ENCODE measurements around the gene NTNG1. TPM values are rescaled to one million over a fixed set of nuclear protein-coding genes. Genes with fewer than 3 reads are reported as not detected.

Gene NTNG1
- total and polyA plus RNA-seq, 2 of the 13 experiments (the other 11 are each of a cell fraction or from before 2014, with no cell fraction given), result not detected

DNA sequence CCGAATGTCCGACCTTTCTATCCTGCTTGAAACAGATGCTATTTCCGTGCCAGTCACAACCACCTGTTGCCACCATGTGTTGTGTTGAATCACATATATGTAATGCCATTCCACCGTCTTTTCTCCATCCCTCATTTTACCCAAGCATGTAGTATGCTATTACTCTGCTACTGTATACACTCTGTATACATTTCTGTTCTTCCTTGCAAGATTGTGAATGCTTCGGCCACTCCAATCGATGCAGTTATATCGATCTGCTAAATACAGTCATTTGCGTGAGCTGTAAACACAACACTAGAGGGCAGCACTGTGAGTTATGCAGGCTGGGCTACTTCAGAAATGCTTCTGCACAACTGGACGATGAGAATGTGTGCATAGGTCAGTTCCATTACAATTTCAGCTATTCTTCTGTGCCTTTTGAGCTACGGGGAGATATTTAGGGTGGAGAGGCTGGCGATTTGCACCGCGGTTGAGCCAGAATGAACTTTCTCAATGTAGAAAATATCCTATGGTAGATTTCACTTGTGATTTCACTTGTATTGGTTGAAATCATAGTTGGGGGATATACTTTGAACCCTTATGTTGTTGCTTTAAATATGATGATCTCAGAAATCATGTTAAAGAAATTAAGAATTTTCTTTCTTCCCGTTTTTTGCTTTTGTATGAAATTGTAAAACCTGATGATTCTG, 289.8 kb downstream of the NTNG1 start (continued):
- TF ChIP-seq, protein P1, sequence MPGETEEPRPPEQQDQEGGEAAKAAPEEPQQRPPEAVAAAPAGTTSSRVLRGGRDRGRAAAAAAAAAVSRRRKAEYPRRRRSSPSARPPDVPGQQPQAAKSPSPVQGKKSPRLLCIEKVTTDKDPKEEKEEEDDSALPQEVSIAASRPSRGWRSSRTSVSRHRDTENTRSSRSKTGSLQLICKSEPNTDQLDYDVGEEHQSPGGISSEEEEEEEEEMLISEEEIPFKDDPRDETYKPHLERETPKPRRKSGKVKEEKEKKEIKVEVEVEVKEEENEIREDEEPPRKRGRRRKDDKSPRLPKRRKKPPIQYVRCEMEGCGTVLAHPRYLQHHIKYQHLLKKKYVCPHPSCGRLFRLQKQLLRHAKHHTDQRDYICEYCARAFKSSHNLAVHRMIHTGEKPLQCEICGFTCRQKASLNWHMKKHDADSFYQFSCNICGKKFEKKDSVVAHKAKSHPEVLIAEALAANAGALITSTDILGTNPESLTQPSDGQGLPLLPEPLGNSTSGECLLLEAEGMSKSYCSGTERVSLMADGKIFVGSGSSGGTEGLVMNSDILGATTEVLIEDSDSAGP (CRISPR knock-in tag; IDR thresholded peaks at IDR 0.05; ENCODE audit: borderline replicate concordance), result no peak
- TF ChIP-seq ETV6 (CRISPR knock-in tag; conservative IDR thresholded peaks at IDR 0.05) (no peak), KLF12 (CRISPR knock-in tag; IDR thresholded peaks at IDR 0.05; ENCODE audit: borderline replicate concordance) (no peak), FOXK2 (IDR thresholded peaks at IDR 0.05) (no peak), HIVEP1 (CRISPR knock-in tag; IDR thresholded peaks at IDR 0.05) (no peak), MAFG (CRISPR knock-in tag; IDR thresholded peaks at IDR 0.05) (no peak), ZNF160 (CRISPR knock-in tag; IDR thresholded peaks at IDR 0.05) (no peak), NR2F2 (IDR thresholded peaks at IDR 0.05; ENCODE audit: borderline replicate concordance, low read depth) (no peak; the same call in 1 of the 2 replicates), NAIF1 (CRISPR knock-in tag; IDR thresholded peaks at IDR 0.05; ENCODE audit: borderline replicate concordance) (no peak), MEF2D (CRISPR knock-in tag; IDR thresholded peaks at IDR 0.05) (no peak), ONECUT2 (CRISPR knock-in tag; IDR thresholded peaks at IDR 0.05) (peak; percentile 99), KDM3A (CRISPR knock-in tag; IDR thresholded peaks at IDR 0.05; ENCODE audit: low read depth) (no peak), NCOA5 (CRISPR knock-in tag; IDR thresholded peaks at IDR 0.05) (no peak), ZNF354B (CRISPR knock-in tag; IDR thresholded peaks at IDR 0.05) (no peak), SIN3A (IDR thresholded peaks at IDR 0.05; ENCODE audit: borderline replicate concordance, low read depth, low read length) (no peak), TP53 (CRISPR knock-in tag; conservative IDR thresholded peaks at IDR 0.05) (no peak), SAP130 (CRISPR knock-in tag; IDR thresholded peaks at IDR 0.05; ENCODE audit: low read depth) (no peak), JDP2 (CRISPR knock-in tag; IDR thresholded peaks at IDR 0.05; ENCODE audit: borderline replicate concordance) (no peak), SMARCC2 (IDR thresholded peaks at IDR 0.05) (no peak), PRMT3 (CRISPR knock-in tag; IDR thresholded peaks at IDR 0.05; ENCODE audit: borderline replicate concordance, low read depth) (no peak)
- TF ChIP-seq, protein P2, sequence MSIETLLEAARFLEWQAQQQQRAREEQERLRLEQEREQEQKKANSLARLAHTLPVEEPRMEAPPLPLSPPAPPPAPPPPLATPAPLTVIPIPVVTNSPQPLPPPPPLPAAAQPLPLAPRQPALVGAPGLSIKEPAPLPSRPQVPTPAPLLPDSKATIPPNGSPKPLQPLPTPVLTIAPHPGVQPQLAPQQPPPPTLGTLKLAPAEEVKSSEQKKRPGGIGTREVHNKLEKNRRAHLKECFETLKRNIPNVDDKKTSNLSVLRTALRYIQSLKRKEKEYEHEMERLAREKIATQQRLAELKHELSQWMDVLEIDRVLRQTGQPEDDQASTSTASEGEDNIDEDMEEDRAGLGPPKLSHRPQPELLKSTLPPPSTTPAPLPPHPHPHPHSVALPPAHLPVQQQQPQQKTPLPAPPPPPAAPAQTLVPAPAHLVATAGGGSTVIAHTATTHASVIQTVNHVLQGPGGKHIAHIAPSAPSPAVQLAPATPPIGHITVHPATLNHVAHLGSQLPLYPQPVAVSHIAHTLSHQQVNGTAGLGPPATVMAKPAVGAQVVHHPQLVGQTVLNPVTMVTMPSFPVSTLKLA (IDR thresholded peaks at IDR 0.05), result no peak
- TF ChIP-seq, protein P3, sequence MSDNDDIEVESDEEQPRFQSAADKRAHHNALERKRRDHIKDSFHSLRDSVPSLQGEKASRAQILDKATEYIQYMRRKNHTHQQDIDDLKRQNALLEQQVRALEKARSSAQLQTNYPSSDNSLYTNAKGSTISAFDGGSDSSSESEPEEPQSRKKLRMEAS (IDR thresholded peaks at IDR 0.05), result no peak
- TF ChIP-seq, protein P4, sequence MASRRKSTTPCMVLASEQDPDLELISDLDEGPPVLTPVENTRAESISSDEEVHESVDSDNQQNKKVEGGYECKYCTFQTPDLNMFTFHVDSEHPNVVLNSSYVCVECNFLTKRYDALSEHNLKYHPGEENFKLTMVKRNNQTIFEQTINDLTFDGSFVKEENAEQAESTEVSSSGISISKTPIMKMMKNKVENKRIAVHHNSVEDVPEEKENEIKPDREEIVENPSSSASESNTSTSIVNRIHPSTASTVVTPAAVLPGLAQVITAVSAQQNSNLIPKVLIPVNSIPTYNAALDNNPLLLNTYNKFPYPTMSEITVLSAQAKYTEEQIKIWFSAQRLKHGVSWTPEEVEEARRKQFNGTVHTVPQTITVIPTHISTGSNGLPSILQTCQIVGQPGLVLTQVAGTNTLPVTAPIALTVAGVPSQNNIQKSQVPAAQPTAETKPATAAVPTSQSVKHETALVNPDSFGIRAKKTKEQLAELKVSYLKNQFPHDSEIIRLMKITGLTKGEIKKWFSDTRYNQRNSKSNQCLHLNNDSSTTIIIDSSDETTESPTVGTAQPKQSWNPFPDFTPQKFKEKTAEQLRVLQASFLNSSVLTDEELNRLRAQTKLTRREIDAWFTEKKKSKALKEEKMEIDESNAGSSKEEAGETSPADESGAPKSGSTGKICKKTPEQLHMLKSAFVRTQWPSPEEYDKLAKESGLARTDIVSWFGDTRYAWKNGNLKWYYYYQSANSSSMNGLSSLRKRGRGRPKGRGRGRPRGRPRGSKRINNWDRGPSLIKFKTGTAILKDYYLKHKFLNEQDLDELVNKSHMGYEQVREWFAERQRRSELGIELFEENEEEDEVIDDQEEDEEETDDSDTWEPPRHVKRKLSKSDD (CRISPR knock-in tag; IDR thresholded peaks at IDR 0.05; ENCODE audit: low read depth), result no peak
